Duodenal mucosa (tissue), 2 donors: Measurements from ENCODE around the gene ZFAND2A.
A peak's percentile ranks its signal among the peaks of the same experiment; 100 is the strongest.

Experiments
- H3K27ac ChIP-seq: one replicate; pipeline ENCODE4 v1.7.0; 2013; ENCODE audit warnings: low read depth, low read length
- H3K27me3 ChIP-seq, 2 donors: one replicate each; pipeline ENCODE4 v1.7.0; 2013; ENCODE audit warnings: low read length in 2 of 2, control low read depth in 1 of 2; ENCODE audit not compliant: insufficient read depth in 2 of 2, control insufficient read depth in 1 of 2
- H3K36me3 ChIP-seq, 2 donors: one replicate each; pipeline ENCODE4 v1.7.0; 2013; ENCODE audit warnings: low read length in 2 of 2, control low read depth in 1 of 2; ENCODE audit not compliant: insufficient read depth in 2 of 2, control insufficient read depth in 1 of 2
- H3K4me1 ChIP-seq, 2 donors: one replicate each; pipeline ENCODE4 v1.7.0; 2013; ENCODE audit warnings: low read length in 2 of 2, control low read depth in 1 of 2; ENCODE audit not compliant: insufficient read depth in 2 of 2, control insufficient read depth in 1 of 2
- H3K4me3 ChIP-seq, 2 donors: one replicate each; pipeline ENCODE4 v1.7.0; 2013; ENCODE audit warnings: low read length in 2 of 2, low read depth in 1 of 2
- H3K9ac ChIP-seq, 2 donors: one replicate each; pipeline ENCODE4 v1.7.0; 2013; ENCODE audit warnings: low read length in 2 of 2, low read depth in 1 of 2
- H3K9me3 ChIP-seq, 2 donors: one replicate each; pipeline ENCODE4 v1.7.0; 2013; ENCODE audit warnings: low read length in 2 of 2, control low read depth in 1 of 2; ENCODE audit not compliant: control insufficient read depth in 1 of 2

Gene ZFAND2A

DNA sequence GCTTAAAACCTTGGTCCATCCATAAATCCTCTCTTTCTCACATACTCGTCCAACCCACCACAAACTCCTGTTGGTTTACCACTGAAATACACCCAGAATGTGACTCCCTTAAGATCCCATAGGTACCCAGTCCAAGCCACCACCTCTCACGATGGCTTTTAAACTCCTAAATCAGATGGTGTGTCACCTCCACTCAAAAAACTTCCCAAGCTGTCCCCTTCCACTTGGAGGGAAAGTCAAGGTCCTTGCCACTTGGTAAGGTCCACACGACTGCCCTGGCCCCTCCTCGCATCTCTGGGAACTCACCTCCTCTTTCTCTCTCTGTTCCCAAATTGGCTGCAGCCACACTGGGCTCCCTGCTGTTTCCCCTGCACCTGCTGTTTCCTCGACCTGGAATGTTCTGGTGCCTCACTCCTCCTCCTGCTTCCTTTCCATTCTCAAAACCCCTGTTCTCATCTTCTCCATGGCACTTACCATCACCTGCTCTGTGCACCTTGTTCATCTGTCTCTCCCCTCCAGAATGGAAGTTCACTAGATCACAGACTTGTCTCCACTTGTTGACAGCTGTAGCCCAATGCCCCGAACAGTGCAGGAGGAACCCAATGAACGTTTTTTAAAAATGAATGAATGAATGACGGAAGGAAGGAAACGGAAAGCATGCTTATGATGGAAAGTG is 23.0 kb downstream of the ZFAND2A start:
- Histone ChIP-seq H3K36me3 (no peaks in the 10 kb centered on the region), H3K27ac (no peak overlapping the region), H3K9me3 (no peaks in the 10 kb centered on the region), H3K4me1 (peaks cover 10 to 11% of the 10 kb centered on the region in 2 donors), H3K9ac (no peak overlapping the region), H3K27me3 (no peaks in the 10 kb centered on the region), H3K4me3 (peak overlapping the region; percentile 89 to 93)

DNA sequence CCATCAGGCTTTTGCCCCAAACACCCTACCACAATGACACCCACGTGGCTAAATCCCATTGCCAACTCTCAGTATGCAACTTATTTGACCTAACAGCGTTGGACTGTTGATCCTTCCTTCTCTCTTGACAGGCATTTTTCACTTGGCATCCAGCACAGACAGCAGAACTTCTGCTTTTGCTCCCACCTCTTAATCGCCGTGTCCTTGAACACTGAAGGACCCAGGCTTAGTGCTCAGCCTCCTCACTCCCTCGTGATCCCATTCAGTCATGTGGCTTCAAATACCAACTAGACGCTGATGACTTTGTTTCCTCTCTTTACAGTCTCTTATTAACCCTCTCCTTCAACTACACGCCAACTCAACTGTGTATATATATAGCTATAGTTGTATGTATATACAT is 25.0 kb downstream of the ZFAND2A start:
- Histone ChIP-seq H3K9me3 (no peaks in the 10 kb centered on the region), H3K27me3 (no peaks in the 10 kb centered on the region), H3K9ac (no peak overlapping the region), H3K4me3 (no peak overlapping the region), H3K36me3 (no peaks in the 10 kb centered on the region), H3K4me1 (peaks cover 10 to 11% of the 10 kb centered on the region in 2 donors), H3K27ac (no peak overlapping the region)

DNA sequence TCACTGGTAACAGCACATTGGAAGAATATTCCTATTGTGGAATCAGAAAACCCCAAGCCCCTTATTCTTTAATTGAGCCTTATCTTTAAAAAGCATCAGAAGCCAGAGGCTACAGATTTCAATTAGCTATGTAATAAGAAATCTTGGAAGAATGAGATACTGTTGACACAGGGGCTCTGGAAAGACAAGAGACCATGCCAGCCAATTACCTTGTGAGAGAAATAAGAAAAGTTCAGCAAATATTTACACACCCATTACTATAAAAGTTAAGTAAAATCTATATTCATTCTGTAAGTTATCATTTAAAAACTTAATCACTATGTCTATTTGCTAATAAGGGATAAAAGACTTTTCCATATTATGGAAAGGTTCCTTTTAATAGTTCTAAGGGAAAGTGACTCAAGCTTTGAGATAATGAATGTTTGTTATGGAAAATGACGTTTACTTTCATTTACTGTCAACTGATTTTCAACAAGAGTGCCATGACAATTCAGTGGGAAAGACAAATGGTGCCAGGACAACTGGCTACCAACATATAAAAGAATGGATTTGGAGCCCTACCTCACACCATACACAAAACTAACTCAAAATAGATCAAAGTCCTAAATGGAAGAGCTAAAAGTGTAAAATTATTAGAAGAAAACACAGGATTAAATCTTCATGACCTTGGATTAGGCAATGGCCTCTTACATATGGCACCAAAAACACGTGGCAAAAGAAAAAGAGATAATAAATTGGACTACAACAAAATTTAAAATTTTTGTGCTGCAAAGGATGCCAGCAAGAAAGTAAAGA is 28.3 kb downstream of the ZFAND2A start:
- Histone ChIP-seq H3K9ac (no peak overlapping the region), H3K4me3 (no peak overlapping the region)

DNA sequence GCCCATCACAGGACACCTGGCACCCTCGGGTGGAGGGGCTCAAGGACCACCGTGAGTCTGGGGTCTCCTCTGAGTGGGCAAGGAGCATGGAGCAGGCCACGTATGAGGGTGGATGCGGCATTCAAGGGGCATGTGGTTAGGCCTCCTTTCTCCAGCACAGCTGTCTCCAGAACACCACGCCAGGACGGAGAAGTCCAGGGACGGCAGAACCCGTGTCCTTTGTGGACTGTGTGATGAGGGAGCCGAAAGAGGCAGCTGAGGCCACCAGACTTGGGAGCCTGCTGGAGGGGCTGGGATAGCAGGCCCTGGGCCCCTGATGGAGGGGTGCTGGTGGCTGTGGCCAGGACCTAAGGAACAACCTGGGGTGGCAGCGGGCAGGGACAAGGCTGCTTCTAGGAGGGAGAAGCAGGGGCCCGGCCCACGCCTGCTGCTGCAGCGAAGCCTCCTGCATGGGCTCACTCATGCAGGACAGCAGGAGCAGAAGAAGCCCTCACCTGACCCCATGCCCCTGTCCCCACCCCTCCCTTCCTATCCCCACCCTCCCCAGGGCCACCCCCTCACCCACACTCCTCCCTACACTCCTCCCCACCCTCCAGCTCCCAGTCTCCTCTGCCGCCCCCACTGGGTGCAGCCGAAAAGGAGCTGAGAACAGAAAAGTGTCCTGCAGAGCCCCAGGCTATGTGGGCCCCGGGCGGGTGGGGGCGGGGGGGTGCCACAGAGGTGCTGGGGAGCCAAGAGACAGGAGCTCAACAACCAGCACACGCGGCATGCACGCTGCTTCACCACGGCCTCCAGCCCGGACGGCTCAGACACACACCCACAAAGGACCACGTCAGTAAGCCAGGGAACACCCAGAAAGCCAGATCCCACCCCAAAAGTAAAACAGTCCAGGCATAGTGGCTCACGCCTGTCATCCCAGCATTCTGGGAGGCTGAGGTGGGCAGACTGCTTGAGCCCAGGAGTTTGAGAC is 29.7 kb downstream of the ZFAND2A start:
- Histone ChIP-seq H3K4me3 (no peak overlapping the region), H3K9ac (no peak overlapping the region), H3K9me3 (no peaks in the 10 kb centered on the region), H3K27me3 (no peaks in the 10 kb centered on the region), H3K27ac (no peak overlapping the region), H3K36me3 (peaks cover 3 to 6% of the 10 kb centered on the region in 2 donors), H3K4me1 (no peaks in the 10 kb centered on the region)

More for the DNA sequence above, 28.3 kb downstream of the ZFAND2A start:
- peaks cover 1% of the 10 kb centered on the region in 2 donors for H3K4me1 ChIP-seq
- H3K9me3 ChIP-seq, result no peaks in the 10 kb centered on the region
- H3K27me3 ChIP-seq, result no peaks in the 10 kb centered on the region
- no peak overlapping the region for H3K27ac ChIP-seq
- H3K36me3 ChIP-seq, result peaks cover under 1 to 3% of the 10 kb centered on the region in 2 donors

DNA sequence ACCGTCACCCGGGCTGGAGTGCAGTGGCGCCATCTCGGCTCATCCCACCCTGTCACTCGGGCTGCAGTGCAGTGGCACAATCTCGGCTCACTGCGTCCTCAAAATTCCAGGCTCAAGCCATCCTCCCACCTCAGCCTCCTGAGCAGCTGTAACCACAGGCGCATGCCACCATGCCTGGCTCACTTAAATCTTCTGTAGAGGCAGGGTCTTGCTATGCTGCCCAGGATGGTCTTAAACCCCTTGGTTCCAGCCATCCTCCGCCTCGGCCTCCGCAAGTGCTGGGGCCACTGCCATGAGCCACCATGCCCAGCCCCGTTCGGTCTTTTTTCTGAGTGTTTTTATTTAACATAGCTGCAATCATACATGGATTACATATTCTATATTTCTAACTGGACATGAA is 30.6 kb downstream of the ZFAND2A start:
- H3K27ac ChIP-seq, result no peak overlapping the region
- no peaks in the 10 kb centered on the region for H3K9me3 ChIP-seq
- peaks cover 3 to 6% of the 10 kb centered on the region in 2 donors for H3K36me3 ChIP-seq
- no peaks in the 10 kb centered on the region for H3K27me3 ChIP-seq
- H3K4me1 ChIP-seq, result no peaks in the 10 kb centered on the region
- no peak overlapping the region for H3K9ac ChIP-seq
- H3K4me3 ChIP-seq, result no peak overlapping the region

DNA sequence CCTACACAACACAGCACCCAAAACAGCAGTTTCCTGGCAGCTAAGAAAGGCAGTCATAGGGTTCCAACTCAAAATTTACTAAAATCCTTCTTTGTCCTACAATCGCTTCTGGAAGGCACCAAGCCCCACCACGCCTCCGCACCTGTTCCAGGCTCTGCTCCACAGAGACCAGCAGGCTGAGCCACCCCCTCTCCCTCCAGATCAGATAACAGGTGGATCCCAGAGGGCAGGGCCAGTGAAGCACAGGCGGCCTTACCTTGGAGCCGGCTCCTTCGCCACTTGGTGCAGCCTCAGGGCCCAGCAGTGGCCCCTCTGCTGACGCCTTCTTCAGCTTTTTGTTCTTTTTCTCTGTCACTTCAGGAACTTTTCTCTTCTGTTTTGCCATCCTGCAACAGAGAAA is 33.0 kb downstream of the ZFAND2A start:
- Histone ChIP-seq H3K9me3 (no peaks in the 10 kb centered on the region), H3K27me3 (no peaks in the 10 kb centered on the region), H3K4me3 (no peak overlapping the region), H3K27ac (no peak overlapping the region), H3K36me3 (peaks cover 3 to 6% of the 10 kb centered on the region in 2 donors), H3K4me1 (no peaks in the 10 kb centered on the region), H3K9ac (no peak overlapping the region)

DNA sequence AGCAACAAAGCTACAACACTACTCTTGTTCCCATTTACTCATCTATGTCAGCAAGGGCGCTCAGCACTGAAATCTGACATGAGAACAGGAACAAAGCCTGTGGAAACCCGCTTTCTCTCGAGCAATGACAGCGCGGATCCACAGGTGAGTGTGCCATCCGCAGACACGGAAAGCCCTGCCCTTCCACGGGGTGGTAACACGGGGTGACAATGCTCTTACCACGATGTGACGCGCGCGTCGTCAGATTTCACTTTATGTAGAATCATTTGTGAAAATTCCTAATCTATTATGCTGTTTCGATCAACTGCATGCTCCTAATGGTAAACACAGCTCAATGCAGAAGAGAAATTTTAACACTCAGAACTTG is 34.4 kb downstream of the ZFAND2A start:
- Histone ChIP-seq H3K9me3 (no peaks in the 10 kb centered on the region), H3K27me3 (no peaks in the 10 kb centered on the region), H3K9ac (no peak overlapping the region), H3K36me3 (peaks cover 3 to 6% of the 10 kb centered on the region in 2 donors), H3K4me1 (no peaks in the 10 kb centered on the region), H3K27ac (no peak overlapping the region), H3K4me3 (no peak overlapping the region)

DNA sequence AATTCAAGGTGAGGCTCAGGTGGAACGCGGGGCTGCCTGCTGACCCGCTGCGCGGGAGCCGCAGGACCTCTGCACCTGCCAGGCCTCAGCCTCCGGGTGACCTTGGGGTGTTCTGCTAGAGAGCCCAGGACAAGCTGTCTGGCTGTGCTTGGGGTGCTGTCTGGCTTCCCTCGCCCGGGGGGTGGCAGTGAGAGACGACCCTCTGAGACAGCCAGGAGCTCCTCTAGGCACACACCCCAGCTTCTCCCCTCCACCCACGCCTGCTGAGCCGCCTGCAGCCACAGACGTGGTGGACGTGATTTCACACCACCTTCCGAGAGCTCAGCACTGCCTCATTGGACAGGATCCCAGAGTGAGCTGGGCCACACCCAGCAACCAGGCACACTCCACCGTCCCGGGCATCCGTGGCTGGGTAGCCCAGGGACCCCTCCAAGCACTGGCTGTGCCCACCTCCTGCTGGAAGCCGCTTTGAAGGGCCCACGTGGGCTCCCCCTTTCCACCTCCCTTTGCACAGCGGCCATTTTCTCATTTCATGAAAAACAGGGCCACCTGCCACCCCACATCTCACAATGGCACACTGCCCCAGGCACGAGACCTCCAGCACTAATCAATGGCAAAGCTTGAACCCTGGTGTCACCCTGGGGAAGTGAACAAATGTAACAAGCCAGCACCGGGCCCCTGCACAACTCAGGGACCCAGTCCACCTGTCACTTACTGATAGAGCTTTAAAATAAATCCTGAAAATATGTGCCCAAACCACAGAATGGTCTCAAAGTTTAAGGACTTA is 35.0 kb downstream of the ZFAND2A start:
- Histone ChIP-seq H3K4me3 (no peak overlapping the region), H3K27ac (no peak overlapping the region), H3K27me3 (no peaks in the 10 kb centered on the region), H3K4me1 (no peaks in the 10 kb centered on the region), H3K9ac (no peak overlapping the region), H3K9me3 (no peaks in the 10 kb centered on the region), H3K36me3 (peaks cover 3 to 6% of the 10 kb centered on the region in 2 donors)

DNA sequence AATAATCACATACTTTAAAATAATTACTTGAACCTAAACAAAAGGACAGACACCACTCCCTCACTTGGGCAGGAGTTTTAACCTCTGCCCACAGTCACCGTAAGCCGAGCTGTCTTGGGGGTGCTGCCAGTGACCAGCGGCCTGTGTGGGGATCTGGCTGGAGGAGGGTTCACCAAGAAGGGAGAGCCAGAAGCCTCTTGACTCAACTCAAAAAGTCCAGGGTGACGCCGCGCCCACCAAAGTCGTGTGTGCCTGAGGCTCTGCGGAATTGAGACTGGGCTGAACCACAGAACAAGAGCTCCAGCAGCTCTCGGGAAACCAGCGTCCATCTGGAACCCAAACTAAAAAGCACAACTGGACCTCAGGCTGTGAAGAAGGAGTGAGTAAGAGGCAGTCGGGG is 35.8 kb downstream of the ZFAND2A start:
- Histone ChIP-seq H3K9me3 (no peaks in the 10 kb centered on the region), H3K4me3 (no peak overlapping the region), H3K4me1 (no peaks in the 10 kb centered on the region), H3K9ac (no peak overlapping the region), H3K36me3 (peaks cover 3 to 6% of the 10 kb centered on the region in 2 donors), H3K27ac (no peak overlapping the region), H3K27me3 (no peaks in the 10 kb centered on the region)
